Osteoblast (primary cell): ENCODE measurements around the gene ZNF777. TPM values are rescaled to one million over a fixed set of nuclear protein-coding genes. Genes with fewer than 3 reads are reported as not detected.
"Not testable (repeated sequence)": the region's sequence is repeated elsewhere in the genome, so short reads cannot be mapped to it uniquely, and the experiment has no call there.

Source experiments
- DNase-seq: peaks from one replicate; pipeline ENCODE4 v3.0.0; 2011; ENCODE audit warnings: low spot score, mixed read lengths; ENCODE audit not compliant: insufficient read length; ENCODE audit errors: missing footprints
- H2AFZ ChIP-seq: 2 replicates; pipeline ENCODE4 v1.6.0; 2011; ENCODE audit warnings: mild to moderate bottlenecking, low read length
- H3K27ac ChIP-seq: 2 replicates; pipeline ENCODE4 v1.5.1; 2011; ENCODE audit warnings: mild to moderate bottlenecking, low read depth, low read length, moderate library complexity
- H3K27me3 ChIP-seq: 2 replicates; pipeline ENCODE4 v1.6.0; 2012; ENCODE audit warnings: mild to moderate bottlenecking, control low read depth, inconsistent platforms, low read length, moderate library complexity; ENCODE audit not compliant: insufficient read depth
- H3K36me3 ChIP-seq: 2 replicates; pipeline ENCODE4 v1.5.1; 2011; ENCODE audit warnings: mild to moderate bottlenecking, low read length, control low read depth, moderate library complexity; ENCODE audit not compliant: insufficient read depth
- H3K4me1 ChIP-seq: 2 replicates; pipeline ENCODE4 v1.5.1; 2011; ENCODE audit warnings: mild to moderate bottlenecking, low read length, control low read depth, moderate library complexity; ENCODE audit not compliant: insufficient read depth
- H3K4me2 ChIP-seq: 2 replicates; pipeline ENCODE4 v1.6.0; 2011; ENCODE audit warnings: mild to moderate bottlenecking, low read length; ENCODE audit not compliant: insufficient read depth
- H3K4me3 ChIP-seq: fragments of 200-600 bp; sonication (generic); 3 replicates; pipeline ENCODE4 v1.5.1; 2012; ENCODE audit warnings: mild to moderate bottlenecking, low read length, inconsistent platforms; ENCODE audit not compliant: insufficient read depth
- H3K79me2 ChIP-seq: 2 replicates; pipeline ENCODE4 v1.6.0; 2012; ENCODE audit warnings: mild to moderate bottlenecking, low read length, control low read depth, inconsistent platforms; ENCODE audit not compliant: insufficient read depth
- H3K9me3 ChIP-seq: 2 replicates; pipeline ENCODE4 v1.5.1; 2011; ENCODE audit warnings: low read depth, low read length, control low read depth
- H4K20me1 ChIP-seq: 2 replicates; pipeline ENCODE4 v1.6.0; 2012; ENCODE audit warnings: mild to moderate bottlenecking, low read length, control low read depth; ENCODE audit not compliant: insufficient read depth
- total RNA-seq: library from RNA; depleted of rRNA; stranded (reverse); fragments of >200 nt; gene quantifications from 2 replicates; pipeline ENCODE4 v1.2.3, GENCODE V29; 2012
- TF ChIP-seq, protein P1 (sequence below): IDR thresholded peaks from 2 replicates; pipeline ENCODE4 v1.5.1; 2011; ENCODE audit warnings: mild to moderate bottlenecking, low read depth, low read length, moderate library complexity; ENCODE audit errors: extremely low read depth

Gene ZNF777
- total RNA-seq, 1 donor, result 7.6 TPM

DNA sequence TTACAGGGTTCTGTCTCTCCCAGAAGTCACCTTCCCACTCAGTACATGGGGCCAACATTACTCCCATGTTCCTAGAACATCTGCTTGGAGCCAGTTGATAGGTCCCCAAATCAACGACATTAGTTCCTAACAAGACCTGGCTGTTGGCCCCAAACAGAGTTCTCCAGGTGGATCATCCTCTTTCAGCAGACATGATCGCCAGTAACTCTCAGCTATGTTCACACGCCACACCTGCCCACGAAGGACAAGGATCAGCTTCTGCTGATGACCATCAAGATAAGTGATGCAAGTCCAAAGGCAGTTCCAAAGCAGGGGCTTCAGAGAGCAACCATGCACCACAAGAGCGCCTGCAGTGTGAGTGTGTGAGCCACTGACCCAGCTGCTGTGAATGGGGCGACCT, 11.0 kb downstream of the ZNF777 start:
- H3K36me3 ChIP-seq, result peaks cover 60% of the 10 kb centered on the region
- no peak overlapping the region for H3K4me3 ChIP-seq
- H4K20me1 ChIP-seq, result no peaks in the 10 kb centered on the region
- TF ChIP-seq, protein P1, sequence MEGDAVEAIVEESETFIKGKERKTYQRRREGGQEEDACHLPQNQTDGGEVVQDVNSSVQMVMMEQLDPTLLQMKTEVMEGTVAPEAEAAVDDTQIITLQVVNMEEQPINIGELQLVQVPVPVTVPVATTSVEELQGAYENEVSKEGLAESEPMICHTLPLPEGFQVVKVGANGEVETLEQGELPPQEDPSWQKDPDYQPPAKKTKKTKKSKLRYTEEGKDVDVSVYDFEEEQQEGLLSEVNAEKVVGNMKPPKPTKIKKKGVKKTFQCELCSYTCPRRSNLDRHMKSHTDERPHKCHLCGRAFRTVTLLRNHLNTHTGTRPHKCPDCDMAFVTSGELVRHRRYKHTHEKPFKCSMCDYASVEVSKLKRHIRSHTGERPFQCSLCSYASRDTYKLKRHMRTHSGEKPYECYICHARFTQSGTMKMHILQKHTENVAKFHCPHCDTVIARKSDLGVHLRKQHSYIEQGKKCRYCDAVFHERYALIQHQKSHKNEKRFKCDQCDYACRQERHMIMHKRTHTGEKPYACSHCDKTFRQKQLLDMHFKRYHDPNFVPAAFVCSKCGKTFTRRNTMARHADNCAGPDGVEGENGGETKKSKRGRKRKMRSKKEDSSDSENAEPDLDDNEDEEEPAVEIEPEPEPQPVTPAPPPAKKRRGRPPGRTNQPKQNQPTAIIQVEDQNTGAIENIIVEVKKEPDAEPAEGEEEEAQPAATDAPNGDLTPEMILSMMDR, result no peak
- no peaks in the 10 kb centered on the region for H3K4me1 ChIP-seq
- no peak for DNase-seq
- H2AFZ ChIP-seq, result no peak overlapping the region
- H3K9me3 ChIP-seq, result no peaks in the 10 kb centered on the region
- H3K27me3 ChIP-seq, result no peaks in the 10 kb centered on the region
- H3K79me2 ChIP-seq, result peaks cover 5% of the 10 kb centered on the region
- H3K27ac ChIP-seq, result no peak overlapping the region
- H3K4me2 ChIP-seq, result no peak overlapping the region

GRCh38 chr7:149448961-149449360, 11.9 kb downstream of the ZNF777 start:
- TF ChIP-seq, protein P1, result no peak
- Histone ChIP-seq H3K79me2 (peaks cover 2% of the 10 kb centered on the region), H3K9me3 (no peaks in the 10 kb centered on the region), H2AFZ (no peak overlapping the region), H3K4me2 (no peak overlapping the region), H3K36me3 (peaks cover 55% of the 10 kb centered on the region), H3K4me1 (no peaks in the 10 kb centered on the region), H3K4me3 (no peak overlapping the region), H4K20me1 (no peaks in the 10 kb centered on the region), H3K27me3 (no peaks in the 10 kb centered on the region), H3K27ac (no peak overlapping the region)
- DNase-seq, result no peak

- H3K36me3 ChIP-seq, result peaks cover 37% of the 10 kb centered on the region
- not testable (repeated sequence) for H3K4me1 ChIP-seq, H2AFZ ChIP-seq, H3K9me3 ChIP-seq, H4K20me1 ChIP-seq, DNase-seq, H3K27me3 ChIP-seq, H3K79me2 ChIP-seq, H3K4me3 ChIP-seq, H3K4me2 ChIP-seq, H3K27ac ChIP-seq
Observed at GRCh38 chr7:149446026-149446425, 14.8 kb downstream of the ZNF777 start.

- H4K20me1 ChIP-seq, result peaks cover 3% of the 10 kb centered on the region
- no peak overlapping the region for H3K4me3 ChIP-seq
- no peak overlapping the region for H3K4me2 ChIP-seq
- H3K79me2 ChIP-seq, result no peaks in the 10 kb centered on the region
- H3K27me3 ChIP-seq, result no peaks in the 10 kb centered on the region
- peaks cover 23% of the 10 kb centered on the region for H3K36me3 ChIP-seq
- H3K4me1 ChIP-seq, result no peaks in the 10 kb centered on the region
- no peak overlapping the region for H2AFZ ChIP-seq
- no peaks in the 10 kb centered on the region for H3K9me3 ChIP-seq
- no peak overlapping the region for H3K27ac ChIP-seq
- TF ChIP-seq, protein P1, result no peak
- DNase-seq, result no peak
Observed at GRCh38 chr7:149444287-149444686, 16.6 kb downstream of the ZNF777 start.
